ENCODE results near the gene ZDHHC12. TPM values are rescaled to one million over a fixed set of nuclear protein-coding genes. Genes with fewer than 3 reads are reported as not detected.

ZDHHC12 gene
- total RNA-seq (2014; rRNA removed; shearing (Covaris generic)), result 35.0 and 37.4 TPM in 2 replicates

GRCh38 chr9:128723866-128724743, at the start of gene ZDHHC12:
ZDHHC12 (minus strand) TSS chr9:128724127; CDS start chr9:128724093, 34 bp downstream.
- H3K9me3 ChIP-seq (replicated peaks), result no peaks in the 10 kb centered on the region
- peak; percentile 100 for DNase-seq
- no peaks in the 10 kb centered on the region for H3K27me3 ChIP-seq
- peak within 1 kb of the TSS; percentile 78 for H3K4me3 ChIP-seq
- H3K4me1 ChIP-seq, result 0 out of 2 replicates have a peak, but pooled peaks cover 2% of the 10 kb centered on the region
- no peaks in the 10 kb centered on the region for H3K36me3 ChIP-seq
- peak within 1 kb of the TSS; percentile 62 for H3K27ac ChIP-seq

- Histone ChIP-seq H3K9me3 (replicated peaks) (peaks cover 9% of the 10 kb centered on the region), H3K4me3 (no peak overlapping the region), H3K27ac (no peak overlapping the region), H3K36me3 (no peaks in the 10 kb centered on the region), H3K4me1 (no peaks in the 10 kb centered on the region), H3K27me3 (no peaks in the 10 kb centered on the region)
- DNase-seq, result no peak
These were observed 49.1 kb upstream of the ZDHHC12 start for GRCh38 chr9:128773049-128773448.

- Histone ChIP-seq H3K27me3 (no peaks in the 10 kb centered on the region), H3K9me3 (replicated peaks) (peaks cover 6% of the 10 kb centered on the region; the same call in 1 of the 2 replicates), H3K4me1 (no peaks in the 10 kb centered on the region), H3K4me3 (peak within 1 kb of the TSS; percentile 79), H3K27ac (peak within 1 kb of the TSS; percentile 52), H3K36me3 (no peaks in the 10 kb centered on the region)
- DNase-seq, result peak; percentile 91 to 93
These were observed 48.0 kb upstream of the ZDHHC12 start, which contains the start of gene ZER1 for GRCh38 chr9:128771745-128772519. ZER1 (minus strand) TSS chr9:128771927; CDS start chr9:128755565, 16,362 bp downstream.

- H3K9me3 ChIP-seq (replicated peaks), result peaks cover 6% of the 10 kb centered on the region; the same call in 1 of the 2 replicates
- no peaks in the 10 kb centered on the region for H3K27me3 ChIP-seq
- peak overlapping the region; percentile 52 for H3K27ac ChIP-seq
- H3K36me3 ChIP-seq, result no peaks in the 10 kb centered on the region
- H3K4me1 ChIP-seq, result no peaks in the 10 kb centered on the region
- DNase-seq, result no peak
- H3K4me3 ChIP-seq, result peak overlapping the region; percentile 79
These were observed 47.3 kb upstream of the ZDHHC12 start for GRCh38 chr9:128771094-128771721.

- Histone ChIP-seq H3K36me3 (no peaks in the 10 kb centered on the region), H3K9me3 (replicated peaks) (no peaks in the 10 kb centered on the region), H3K4me3 (no peak overlapping the region; the same call in 1 of the 2 replicates), H3K4me1 (no peaks in the 10 kb centered on the region), H3K27me3 (no peaks in the 10 kb centered on the region), H3K27ac (no peak overlapping the region)
- DNase-seq, result no peak
These were observed 46.5 kb upstream of the ZDHHC12 start for GRCh38 chr9:128770286-128771030.

GRCh38 chr9:128768606-128769005, 44.7 kb upstream of the ZDHHC12 start:
- H3K27me3 ChIP-seq, result no peaks in the 10 kb centered on the region
- H3K36me3 ChIP-seq, result no peaks in the 10 kb centered on the region
- no peak overlapping the region for H3K27ac ChIP-seq
- no peak for DNase-seq
- H3K9me3 ChIP-seq (replicated peaks), result no peaks in the 10 kb centered on the region
- H3K4me3 ChIP-seq, result no peak overlapping the region
- no peaks in the 10 kb centered on the region for H3K4me1 ChIP-seq

- Histone ChIP-seq H3K4me1 (no peaks in the 10 kb centered on the region), H3K36me3 (no peaks in the 10 kb centered on the region), H3K9me3 (replicated peaks) (no peaks in the 10 kb centered on the region), H3K4me3 (no peak overlapping the region), H3K27me3 (no peaks in the 10 kb centered on the region), H3K27ac (no peak overlapping the region)
- DNase-seq, result no peak
These were observed 41.6 kb upstream of the ZDHHC12 start for GRCh38 chr9:128765499-128765898.

- no peaks in the 10 kb centered on the region for H3K9me3 ChIP-seq (replicated peaks)
- H3K27ac ChIP-seq, result no peak overlapping the region
- H3K27me3 ChIP-seq, result no peaks in the 10 kb centered on the region
- no peaks in the 10 kb centered on the region for H3K4me1 ChIP-seq
- H3K4me3 ChIP-seq, result no peak overlapping the region
- DNase-seq, result no peak
- H3K36me3 ChIP-seq, result no peaks in the 10 kb centered on the region
These were observed 40.4 kb upstream of the ZDHHC12 start for GRCh38 chr9:128764361-128764760.

- Histone ChIP-seq H3K4me3 (no peak overlapping the region), H3K4me1 (no peaks in the 10 kb centered on the region), H3K9me3 (replicated peaks) (no peaks in the 10 kb centered on the region), H3K27ac (no peak overlapping the region), H3K36me3 (no peaks in the 10 kb centered on the region), H3K27me3 (no peaks in the 10 kb centered on the region)
- DNase-seq, result no peak
These were observed 38.9 kb upstream of the ZDHHC12 start for GRCh38 chr9:128762671-128763449.

GRCh38 chr9:128757602-128758001, 33.7 kb upstream of the ZDHHC12 start:
- no peak for DNase-seq
- Histone ChIP-seq H3K4me3 (no peak overlapping the region), H3K27me3 (no peaks in the 10 kb centered on the region), H3K4me1 (no peaks in the 10 kb centered on the region), H3K9me3 (replicated peaks) (no peaks in the 10 kb centered on the region), H3K36me3 (no peaks in the 10 kb centered on the region), H3K27ac (no peak overlapping the region)

- DNase-seq, result no peak
- H3K4me3 ChIP-seq, result no peak overlapping the region
- H3K4me1 ChIP-seq, result no peaks in the 10 kb centered on the region
- no peak overlapping the region for H3K27ac ChIP-seq
- H3K36me3 ChIP-seq, result no peaks in the 10 kb centered on the region
- H3K27me3 ChIP-seq, result no peaks in the 10 kb centered on the region
- no peaks in the 10 kb centered on the region for H3K9me3 ChIP-seq (replicated peaks)
These were observed 29.7 kb upstream of the ZDHHC12 start for GRCh38 chr9:128753627-128754026.

- Histone ChIP-seq H3K9me3 (replicated peaks) (no peaks in the 10 kb centered on the region), H3K4me1 (peaks cover 6% of the 10 kb centered on the region; the same call in 1 of the 2 replicates), H3K4me3 (no peak overlapping the region), H3K27me3 (no peaks in the 10 kb centered on the region), H3K36me3 (no peaks in the 10 kb centered on the region), H3K27ac (no peak overlapping the region)
- DNase-seq, result no peak
These were observed 27.1 kb upstream of the ZDHHC12 start for GRCh38 chr9:128750926-128751595.

- 0 out of 2 replicates have a peak, but pooled peaks cover 2% of the 10 kb centered on the region for H3K36me3 ChIP-seq
- H3K27me3 ChIP-seq, result no peaks in the 10 kb centered on the region
- H3K4me1 ChIP-seq, result peaks cover 6% of the 10 kb centered on the region; the same call in 1 of the 2 replicates
- no peak overlapping the region for H3K4me3 ChIP-seq
- DNase-seq, result peak; percentile 81 to 88
- H3K27ac ChIP-seq, result peak overlapping the region; percentile 66
- no peaks in the 10 kb centered on the region; the same call in 1 of the 2 replicates for H3K9me3 ChIP-seq (replicated peaks)
These were observed 23.3 kb upstream of the ZDHHC12 start for GRCh38 chr9:128747241-128747640.
